Lung (tissue), 12 donors: ENCODE measurements around the gene C19orf47. TPM values are rescaled to one million over a fixed set of nuclear protein-coding genes. Genes with fewer than 3 reads are reported as not detected.
"Not testable (repeated sequence)": the region's sequence is repeated elsewhere in the genome, so short reads cannot be mapped to it uniquely, and the experiment has no call there.

Source experiments
- ATAC-seq: fragments of 200-7000 bp; cut with Tn5 transposase; one replicate; pipeline ENCODE4 v1.9.1; 2020; ENCODE audit warnings: moderate number of reproducible peaks; ENCODE audit not compliant: insufficient read depth, low FRiP score
- DNase-seq, 3 donors: peaks; one replicate each; pipeline ENCODE4 v3.0.0-alpha.2; 2013 to 2017
- H3K27ac ChIP-seq, 2 donors: one replicate each; pipeline ENCODE4 v1.5.1; 2013; ENCODE audit warnings: mild to moderate bottlenecking in 2 of 2, moderate library complexity in 2 of 2, control low read depth in 1 of 2, inconsistent platforms in 1 of 2, low read depth in 1 of 2, low read length in 1 of 2
- H3K27me3 ChIP-seq, 3 donors: one replicate each; pipeline ENCODE4 v1.5.1; 2013; ENCODE audit warnings: low read length in 2 of 3; ENCODE audit not compliant: control insufficient read depth in 3 of 3, insufficient read depth in 3 of 3
- H3K36me3 ChIP-seq, 4 donors: one replicate each; pipeline ENCODE4 v1.5.1; 2013; ENCODE audit warnings: low read length in 4 of 4, mild to moderate bottlenecking in 1 of 4, moderate library complexity in 1 of 4; ENCODE audit not compliant: control insufficient read depth in 4 of 4, insufficient read depth in 4 of 4
- H3K4me1 ChIP-seq, 5 donors: one replicate each; pipeline ENCODE4 v1.5.1; 2013; ENCODE audit warnings: low read length in 5 of 5, mild to moderate bottlenecking in 2 of 5, moderate library complexity in 1 of 5; ENCODE audit not compliant: control insufficient read depth in 5 of 5, insufficient read depth in 5 of 5
- H3K4me3 ChIP-seq: one replicate; pipeline ENCODE4 v1.5.1; 2013; ENCODE audit warnings: mild to moderate bottlenecking, control low read depth, moderate library complexity
- H3K9ac ChIP-seq, 2 donors: one replicate each; pipeline ENCODE4 v1.5.1; 2013; ENCODE audit warnings: low read length in 2 of 2, control low read depth in 1 of 2; ENCODE audit not compliant: insufficient read depth in 1 of 2
- H3K9me3 ChIP-seq, 4 donors: one replicate each; pipeline ENCODE4 v1.5.1; 2013; ENCODE audit warnings: low read length in 3 of 4, mild to moderate bottlenecking in 1 of 4, moderate library complexity in 1 of 4; ENCODE audit not compliant: control insufficient read depth in 4 of 4, insufficient read depth in 3 of 4
- CTCF ChIP-seq: IDR thresholded peaks from 2 replicates; pipeline ENCODE4 v1.5.1; 2012; ENCODE audit warnings: mild to moderate bottlenecking; ENCODE audit errors: control extremely low read depth, extremely low read depth
- WGBS, 2 donors: extraction: QIAGEN DNeasy Blood & Tissue Kit; methylation state at CpG; one replicate each; pipeline ENCODE4 v1.1.7; 2013; 5-methylcytosine and 5-hydroxymethylcytosine counted together
- polyA plus RNA-seq, 2 donors: library from polyadenylated mRNA; stranded (reverse); fragments of 200-250 nt; gene quantifications; one replicate each; pipeline ENCODE4 v1.2.1, GENCODE V29; 2013
- total RNA-seq, 2 donors: library from RNA; depleted of rRNA in 1 of 2; stranded (reverse); fragments of >200 nt in 1 of 2; gene quantifications; one replicate each; pipeline ENCODE4 v1.2.1, GENCODE V29; 2014 to 2021
- donor health status: control.
- donor health status: control.
- donor health status: Bipolar disorder and iron deficiency.
- donor health status: healthy.
- donor health status: DM: yes; HTN: yes; CAD: no.

C19orf47 gene
- total and polyA plus RNA-seq, 4 donors, result 9.8 to 26.3 (median 14.9) TPM

GRCh38 chr19:40370997-40371801, 23.0 kb upstream of the C19orf47 start:
- Histone ChIP-seq H3K9me3 (no peaks in the 10 kb centered on the region), H3K36me3 (peaks cover 3 to 33% (median 27%) of the 10 kb centered on the region in 4 donors), H3K9ac (no peak overlapping the region), H3K27ac (no peak overlapping the region), H3K4me1 (peaks cover 0 to 9% (median 2%) of the 10 kb centered on the region in 5 donors), H3K27me3 (no peaks in the 10 kb centered on the region), H3K4me3 (no peak overlapping the region)
- no peak for TF ChIP-seq CTCF
- no peak for DNase-seq
- no peak for ATAC-seq
- WGBS, 2 donors, result 77 to 79% methylated on average over 7 of the region's 7 CpGs

GRCh38 chr19:40370253-40370652, 22.1 kb upstream of the C19orf47 start:
- H3K27ac ChIP-seq, result not testable (repeated sequence)
- 93 to 94% methylated on average over 3 of the region's 3 CpGs for WGBS, 2 donors
- peaks cover 3 to 33% (median 27%) of the 10 kb centered on the region in 4 donors for H3K36me3 ChIP-seq

GRCh38 chr19:40369797-40370196, 21.6 kb upstream of the C19orf47 start:
- H3K27ac ChIP-seq, result no peak overlapping the region
- no peak overlapping the region for H3K4me3 ChIP-seq
- H3K9ac ChIP-seq, result no peak overlapping the region
- TF ChIP-seq CTCF, result no peak
- H3K4me1 ChIP-seq, result peaks cover 0 to 17% (median 4%) of the 10 kb centered on the region in 5 donors
- 93 to 96% methylated on average over 12 of the region's 12 CpGs for WGBS, 2 donors
- H3K27me3 ChIP-seq, result no peaks in the 10 kb centered on the region
- ATAC-seq, result no peak
- DNase-seq, result no peak
- peaks cover 3 to 32% (median 27%) of the 10 kb centered on the region in 4 donors for H3K36me3 ChIP-seq
- H3K9me3 ChIP-seq, result no peaks in the 10 kb centered on the region

More at GRCh38 chr19:40370253-40370652, 22.1 kb upstream of the C19orf47 start:
- H3K4me3 ChIP-seq, H3K9me3 ChIP-seq, H3K27me3 ChIP-seq, ATAC-seq, H3K9ac ChIP-seq, DNase-seq: not testable (repeated sequence)
- peaks cover 0 to 15% (median 4%) of the 10 kb centered on the region in 5 donors for H3K4me1 ChIP-seq

GRCh38 chr19:40367577-40368434, 19.6 kb upstream of the C19orf47 start:
- H3K4me1 ChIP-seq, result peaks cover 0 to 17% (median 4%) of the 10 kb centered on the region in 5 donors
- H3K9ac ChIP-seq, result no peak overlapping the region
- 89 to 90% methylated on average over 16 of the region's 16 CpGs for WGBS, 2 donors
- no peak overlapping the region for H3K27ac ChIP-seq
- no peaks in the 10 kb centered on the region for H3K9me3 ChIP-seq
- H3K36me3 ChIP-seq, result peaks cover 3 to 24% (median 18%) of the 10 kb centered on the region in 4 donors
- TF ChIP-seq CTCF, result no peak
- ATAC-seq (no peak), DNase-seq (no peak)
- no peak overlapping the region for H3K4me3 ChIP-seq
- no peaks in the 10 kb centered on the region for H3K27me3 ChIP-seq
